Measurements from ENCODE around the gene ZNF490.
A peak's percentile ranks its signal among the peaks of the same experiment; 100 is the strongest.
"Not testable (repeated sequence)": the region's sequence is repeated elsewhere in the genome, so short reads cannot be mapped to it uniquely, and the experiment has no call there.

Gene ZNF490

GRCh38 chr19:12623361-12624031 lies 12.9 kb upstream of the ZNF490 start:
- DNase-seq (ENCODE audit: low read depth in 4 of 4, low spot score in 1 of 4) = no peak

GRCh38 chr19:12621253-12622024 lies 10.8 kb upstream of the ZNF490 start:
- DNase-seq (ENCODE audit: low read depth in 4 of 4, low spot score in 1 of 4) = not testable (repeated sequence)

GRCh38 chr19:12617646-12618045 lies 7.0 kb upstream of the ZNF490 start:
- no peak for DNase-seq (ENCODE audit: low read depth in 4 of 4, low spot score in 1 of 4)

- DNase-seq (ENCODE audit: low read depth in 4 of 4, low spot score in 1 of 4) = no peak
These were observed 717 bp upstream of the ZNF490 start for GRCh38 chr19:12611361-12611699.

- DNase-seq (ENCODE audit: low read depth in 4 of 4, low spot score in 1 of 4) = no peak
These were observed 3.0 kb downstream of the ZNF490 start for GRCh38 chr19:12607631-12608030.

- no peak for DNase-seq (ENCODE audit: low read depth in 4 of 4, low spot score in 1 of 4)
These were observed 3.8 kb downstream of the ZNF490 start for GRCh38 chr19:12606796-12607195.

- peak in 3 of 4 experiments; percentile 23 to 30 (median 25) for DNase-seq (ENCODE audit: low read depth in 4 of 4, low spot score in 1 of 4)
These were observed 6.9 kb downstream of the ZNF490 start for GRCh38 chr19:12603714-12604113.

GRCh38 chr19:12597594-12597993 lies 13.0 kb downstream of the ZNF490 start:
- no peak for DNase-seq (ENCODE audit: low read depth in 4 of 4, low spot score in 1 of 4)

GRCh38 chr19:12596927-12597548 lies 13.6 kb downstream of the ZNF490 start:
- no peak for DNase-seq (ENCODE audit: low read depth in 4 of 4, low spot score in 1 of 4)

GRCh38 chr19:12596485-12596884 lies 14.1 kb downstream of the ZNF490 start:
- no peak for DNase-seq (ENCODE audit: low read depth in 4 of 4, low spot score in 1 of 4)

- DNase-seq (ENCODE audit: low read depth in 4 of 4, low spot score in 1 of 4) = no peak
These were observed 29.5 kb downstream of the ZNF490 start for GRCh38 chr19:12581100-12581499.

GRCh38 chr19:12580180-12580694 lies 30.4 kb downstream of the ZNF490 start:
- DNase-seq (ENCODE audit: low read depth in 4 of 4, low spot score in 1 of 4) = no peak

- DNase-seq (ENCODE audit: low read depth in 4 of 4, low spot score in 1 of 4) = no peak
These were observed 32.0 kb downstream of the ZNF490 start for GRCh38 chr19:12578641-12579040.

GRCh38 chr19:12574036-12574435 lies 36.6 kb downstream of the ZNF490 start:
- no peak for DNase-seq (ENCODE audit: low read depth in 4 of 4, low spot score in 1 of 4)

GRCh38 chr19:12567951-12568350 lies 42.7 kb downstream of the ZNF490 start:
- DNase-seq (ENCODE audit: low read depth in 4 of 4, low spot score in 1 of 4) = no peak

GRCh38 chr19:12566380-12566779 lies 44.2 kb downstream of the ZNF490 start:
- DNase-seq (ENCODE audit: low read depth in 4 of 4, low spot score in 1 of 4) = not testable (repeated sequence)

GRCh38 chr19:12564016-12564664 lies 46.5 kb downstream of the ZNF490 start:
- peak; percentile 87 to 95 (median 88) for DNase-seq (ENCODE audit: low read depth in 4 of 4, low spot score in 1 of 4)

GRCh38 chr19:12555456-12555930 lies 55.1 kb downstream of the ZNF490 start:
- DNase-seq (ENCODE audit: low read depth in 4 of 4, low spot score in 1 of 4) = no peak

GRCh38 chr19:12551060-12551832 lies 59.4 kb downstream of the ZNF490 start, which contains the start of gene ZNF564:
Gene ZNF564 (minus strand): TSS chr19:12551482. CDS start chr19:12551332, 150 bp downstream.
- peak; percentile 66 to 90 (median 80) for DNase-seq (ENCODE audit: low read depth in 4 of 4, low spot score in 1 of 4)

GRCh38 chr19:12546903-12547302 lies 63.7 kb downstream of the ZNF490 start:
- no peak for DNase-seq (ENCODE audit: low read depth in 4 of 4, low spot score in 1 of 4)

All from stimulated activated CD4-positive, alpha-beta T cell treated with anti-CD3 and anti-CD28 coated beads, Interleukin-1b, Interleukin-23, amount 100 ng/mL, for 24 hours (primary cell).